Activated T-cell treated with anti-CD3 and anti-CD28 coated beads, Interleukin-2, amount 50 U/mL, for 48 hours (primary cell): Measurements from ENCODE around the gene CSTB.
A peak's percentile ranks its signal among the peaks of the same experiment; 100 is the strongest.
"Not testable (repeated sequence)": the region's sequence is repeated elsewhere in the genome, so short reads cannot be mapped to it uniquely, and the experiment has no call there.

Source experiments
- DNase-seq, 2 experiments: peaks; one replicate each; pipeline ENCODE4 v3.0.0-alpha.2; 2020

The CSTB gene

GRCh38 chr21:43775795-43776430 is at the start of gene CSTB:
Gene CSTB (minus strand): TSS chr21:43776308. CDS start chr21:43776269, 39 bp downstream.
- DNase-seq = peak; percentile 93

GRCh38 chr21:43825242-43825935 is 49.3 kb upstream of the CSTB start:
- DNase-seq = no peak

- DNase-seq = no peak
Observed at GRCh38 chr21:43824333-43825241, 48.5 kb upstream of the CSTB start.

- DNase-seq = not testable (repeated sequence)
Observed at GRCh38 chr21:43822741-43823140, 46.6 kb upstream of the CSTB start.

GRCh38 chr21:43822166-43822565 is 46.1 kb upstream of the CSTB start:
- DNase-seq = not testable (repeated sequence)

GRCh38 chr21:43820466-43820865 is 44.4 kb upstream of the CSTB start:
- DNase-seq = no peak

GRCh38 chr21:43819511-43820405 is 43.6 kb upstream of the CSTB start:
- DNase-seq = no peak

- no peak for DNase-seq
Observed at GRCh38 chr21:43818685-43819084, 42.6 kb upstream of the CSTB start.

- DNase-seq = no peak
Observed at GRCh38 chr21:43817157-43818086, 41.3 kb upstream of the CSTB start.

GRCh38 chr21:43816611-43817071 is 40.5 kb upstream of the CSTB start:
- no peak for DNase-seq

GRCh38 chr21:43815991-43816390 is 39.9 kb upstream of the CSTB start:
- no peak for DNase-seq

- no peak for DNase-seq
Observed at GRCh38 chr21:43815107-43815613, 39.1 kb upstream of the CSTB start.

- DNase-seq = no peak
Observed at GRCh38 chr21:43814215-43815106, 38.4 kb upstream of the CSTB start.

GRCh38 chr21:43813656-43813980 is 37.5 kb upstream of the CSTB start:
- no peak for DNase-seq

GRCh38 chr21:43812957-43813655 is 37.0 kb upstream of the CSTB start:
- DNase-seq = no peak

GRCh38 chr21:43812139-43812821 is 36.2 kb upstream of the CSTB start:
- no peak for DNase-seq

- DNase-seq = no peak
Observed at GRCh38 chr21:43811262-43812105, 35.4 kb upstream of the CSTB start.
